OCI-LY7 (cell line): ENCODE data around the gene SELENOM. TPM values are rescaled to one million over a fixed set of nuclear protein-coding genes. Genes with fewer than 3 reads are reported as not detected.

ENCODE experiments used
- BruUV-seq: library from RNA; stranded (reverse); fragments of 400-500 nt; replicated peaks from 2 replicates; lab custom pipeline; 2021; lab: Mats Ljungman, UMichigan
- CTCF ChIA-PET: fragments of 300-600 bp; sonication (Branson Sonifier 250); formaldehyde crosslinking; loops from one replicate; lab custom pipeline; 2022; ENCODE audit warnings: antibody characterized with exemption; ENCODE audit not compliant: unreplicated experiment; lab: Charles Lee
- POLR2A ChIA-PET: fragments of 300-600 bp; sonication (Branson Sonifier 250); formaldehyde crosslinking; loops from one replicate; lab custom pipeline; 2022; ENCODE audit warnings: antibody characterized with exemption; lab: Charles Lee
- DNase-seq: peaks from one replicate; pipeline ENCODE4 v3.0.0-alpha.2; 2015; ENCODE audit warnings: low spot score
- H2AFZ ChIP-seq: fragments of 200-600 bp; sonication (generic), shearing (Covaris generic); 2 replicates; pipeline ENCODE4 v1.6.1; 2014; ENCODE audit warnings: mild to moderate bottlenecking, antibody characterized with exemption, low read length, moderate library complexity
- H3K27ac ChIP-seq: fragments of 200-600 bp; sonication (generic); 2 replicates; pipeline ENCODE4 v1.5.1; 2014; ENCODE audit warnings: mixed run types, low read depth, mild to moderate bottlenecking, moderate library complexity, low read length, inconsistent platforms; ENCODE audit not compliant: poor library complexity, severe bottlenecking
- H3K36me3 ChIP-seq: fragments of 200-600 bp; sonication (generic); 2 replicates; pipeline ENCODE4 v1.6.1; 2014; ENCODE audit warnings: mild to moderate bottlenecking, antibody characterized with exemption, low read length, moderate library complexity, mixed read lengths; ENCODE audit not compliant: insufficient read depth
- H3K4me1 ChIP-seq: fragments of 200-600 bp; sonication (generic); 2 replicates; pipeline ENCODE4 v1.5.1; 2014; ENCODE audit warnings: mild to moderate bottlenecking, low read length; ENCODE audit not compliant: insufficient read depth, poor library complexity, severe bottlenecking
- H3K4me2 ChIP-seq: fragments of 200-600 bp; sonication (generic); 2 replicates; pipeline ENCODE4 v1.6.1; 2014; ENCODE audit warnings: mild to moderate bottlenecking, low read length
- H3K4me3 ChIP-seq: fragments of 200-600 bp; sonication (generic); 2 replicates; pipeline ENCODE4 v1.5.1; 2014; ENCODE audit warnings: mild to moderate bottlenecking, low read depth, low read length; ENCODE audit not compliant: poor library complexity, severe bottlenecking
- H3K79me2 ChIP-seq: fragments of 200-600 bp; sonication (generic); 2 replicates; pipeline ENCODE4 v1.6.1; 2016; ENCODE audit warnings: low read depth, mild to moderate bottlenecking, low read length, moderate library complexity, mixed read lengths; ENCODE audit not compliant: insufficient read depth
- H3K9me2 ChIP-seq: fragments of 200-600 bp; sonication (generic); 2 replicates; pipeline ENCODE4 v1.6.1; 2016; ENCODE audit warnings: mild to moderate bottlenecking, low read length, mixed read lengths; ENCODE audit not compliant: insufficient read depth
- H3K9me3 ChIP-seq: fragments of 200-600 bp; sonication (generic); 2 replicates; pipeline ENCODE4 v1.6.1; 2014; ENCODE audit warnings: mild to moderate bottlenecking, mixed run types, low read length, mixed read lengths
- H4K20me1 ChIP-seq: fragments of 200-600 bp; sonication (generic); 2 replicates; pipeline ENCODE4 v1.6.1; 2014; ENCODE audit warnings: mild to moderate bottlenecking, antibody characterized with exemption, low read length, moderate library complexity, mixed read lengths; ENCODE audit not compliant: insufficient read depth
- CTCF ChIP-seq: fragments of 200-600 bp; sonication (generic); conservative IDR thresholded peaks from 2 replicates; pipeline ENCODE4 v1.5.1; 2014; ENCODE audit warnings: mild to moderate bottlenecking, antibody characterized with exemption, low read length, moderate library complexity, mixed read lengths
- EZH2phosphoT487 ChIP-seq: fragments of 200-600 bp; sonication (generic); IDR thresholded peaks from 2 replicates; pipeline ENCODE4 v1.6.1; 2018; ENCODE audit warnings: low read depth, borderline replicate concordance, mild to moderate bottlenecking, mixed run types, antibody characterized with exemption, low read length, moderate library complexity, mixed read lengths
- intact Hi-C: fragments of 100-400 bp; cut with micrococcal nuclease; formaldehyde crosslinking; loops from one replicate; pipeline ENCODE4 v1.10.0; 2022; ENCODE audit not compliant: unreplicated experiment
- total RNA-seq, 2 experiments: library from RNA; depleted of rRNA in 1 of 2; stranded (reverse); fragments of >200 nt in 1 of 2; shearing (Covaris generic) in 1 of 2; gene quantifications; 2 replicates each; pipeline ENCODE4 v1.2.3, GENCODE V29; 2014 to 2022

The SELENOM gene
- total RNA-seq, 2 experiments from 2014 or later: 0.55 to 1.4 TPM

DNA sequence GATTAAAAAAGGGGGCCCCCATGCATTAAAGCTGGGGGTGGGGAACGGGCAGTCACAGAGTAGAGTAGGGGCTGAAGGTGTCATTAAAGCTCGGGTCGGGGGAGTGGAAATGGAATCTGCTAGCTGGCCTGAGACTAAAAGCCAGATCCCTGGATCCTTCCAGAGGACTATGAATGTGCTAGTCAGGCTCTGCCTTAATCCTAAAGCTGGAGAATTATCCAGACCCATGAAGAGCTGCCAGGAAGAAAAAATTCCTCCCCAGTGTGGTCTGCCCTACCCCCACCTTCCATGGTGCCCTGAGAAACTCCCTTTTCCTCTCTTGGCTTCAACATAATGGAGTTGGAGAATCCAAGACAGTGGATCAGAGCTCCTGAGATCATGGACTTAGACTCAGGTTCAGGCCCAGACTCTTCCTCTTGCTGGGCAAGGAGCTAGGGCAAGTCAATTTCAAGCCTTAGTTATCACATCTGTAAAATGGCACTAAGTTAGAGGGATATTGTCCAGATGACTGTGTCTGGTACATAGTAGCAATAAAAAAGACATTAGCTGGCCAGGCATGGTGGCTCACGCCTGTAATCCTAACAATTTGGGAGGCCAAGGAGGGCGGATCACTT, 50.3 kb downstream of the SELENOM start:
- intact Hi-C loops: no loop called here
- Histone ChIP-seq H4K20me1 (no peaks in the 10 kb centered on the region), H3K36me3 (no peaks in the 10 kb centered on the region), H3K27ac (no peak overlapping the region), H3K9me2 (no peaks in the 10 kb centered on the region), H3K4me2 (no peak overlapping the region), H3K79me2 (no peaks in the 10 kb centered on the region), H3K4me3 (no peak overlapping the region), H2AFZ (no peak overlapping the region), H3K4me1 (no peaks in the 10 kb centered on the region), H3K9me3 (no peaks in the 10 kb centered on the region)
- ChIA-PET CTCF (interaction anchor here (1.1 kb wide), 1 partner anchor 174 kb away, joined by 3 read pairs; no protein-coding TSS in a partner anchor), POLR2A (no interaction called here)
- no TSS peak for BruUV-seq
- TF ChIP-seq EZH2phosphoT487: no peak
- TF ChIP-seq CTCF: no peak
- no peak for DNase-seq

GRCh38 chr22:31055635-31056159, 51.7 kb downstream of the SELENOM start:
- CTCF ChIA-PET: no interaction called here
- POLR2A ChIA-PET: no interaction called here
- H3K4me1 ChIP-seq: no peaks in the 10 kb centered on the region
- BruUV-seq: no TSS peak
- no peaks in the 10 kb centered on the region for H3K9me2 ChIP-seq
- H4K20me1 ChIP-seq: no peaks in the 10 kb centered on the region
- no peak overlapping the region for H3K27ac ChIP-seq
- no peak for DNase-seq
- H3K36me3 ChIP-seq: no peaks in the 10 kb centered on the region
- no peaks in the 10 kb centered on the region for H3K79me2 ChIP-seq
- no peaks in the 10 kb centered on the region for H3K9me3 ChIP-seq
- no peak overlapping the region for H2AFZ ChIP-seq
- TF ChIP-seq CTCF (no peak), EZH2phosphoT487 (no peak)
- intact Hi-C loops: no loop called here
- no peak overlapping the region for H3K4me2 ChIP-seq
- no peak overlapping the region for H3K4me3 ChIP-seq

DNA sequence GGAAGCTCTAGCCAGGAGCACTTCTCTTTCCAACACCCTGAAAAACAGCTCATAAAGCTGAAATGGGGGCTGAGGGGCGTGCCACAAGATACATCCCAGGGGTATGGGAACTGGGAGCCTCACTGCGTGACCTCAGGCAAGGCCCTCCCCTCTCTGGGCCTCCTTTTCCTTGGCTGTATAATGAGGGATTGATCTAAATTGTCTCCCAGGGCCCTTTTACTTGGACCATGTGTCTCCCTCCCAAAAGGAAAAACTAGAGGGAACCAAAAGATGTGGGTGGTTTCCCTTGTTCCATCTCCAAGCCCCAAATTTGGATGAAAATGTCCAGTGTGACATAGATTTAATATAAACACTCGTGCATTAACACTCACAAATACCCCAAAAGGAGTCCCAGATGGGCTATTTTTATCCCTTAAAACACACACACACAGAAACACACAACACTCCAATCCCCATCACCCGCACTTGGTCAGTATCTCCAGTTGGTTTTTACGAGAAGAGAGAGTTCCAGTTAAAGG, 52.2 kb downstream of the SELENOM start:
- intact Hi-C loops: no loop called here
- no TSS peak for BruUV-seq
- ChIA-PET CTCF (no interaction called here), POLR2A (interaction anchor here (0.6 kb wide), 1 partner anchor 108 kb away, joined by 3 read pairs; no protein-coding TSS in a partner anchor)
- no peak overlapping the region for H3K27ac ChIP-seq
- no peaks in the 10 kb centered on the region for H3K9me2 ChIP-seq
- H2AFZ ChIP-seq: no peak overlapping the region
- H3K4me3 ChIP-seq: no peak overlapping the region
- no peak for DNase-seq
- H4K20me1 ChIP-seq: no peaks in the 10 kb centered on the region
- H3K79me2 ChIP-seq: no peaks in the 10 kb centered on the region
- no peak for TF ChIP-seq CTCF
- TF ChIP-seq EZH2phosphoT487: no peak
- H3K4me1 ChIP-seq: no peaks in the 10 kb centered on the region
- no peaks in the 10 kb centered on the region for H3K9me3 ChIP-seq
- no peak overlapping the region for H3K4me2 ChIP-seq
- H3K36me3 ChIP-seq: no peaks in the 10 kb centered on the region
